HFF-Myc (cell line): ENCODE results near the gene IL36RN.

Experiments
- DNase-seq: peaks from one replicate; pipeline ENCODE4 v3.0.0-alpha.2; 2011; ENCODE audit warnings: low read depth; ENCODE audit errors: extremely low read depth
- H3K4me3 ChIP-seq: replicated peaks from 2 replicates; pipeline ENCODE4 v1.5.1; 2011; ENCODE audit warnings: low read depth, mild to moderate bottlenecking, control low read depth, low read length
- TF ChIP-seq, protein P1 (sequence below): IDR thresholded peaks from 2 replicates; pipeline ENCODE4 v1.5.1; 2012; ENCODE audit warnings: mild to moderate bottlenecking, low read depth, low read length, control low read depth; ENCODE audit errors: missing control alignments

IL36RN gene

GRCh38 chr2:113076954-113077669 is 18.1 kb downstream of the IL36RN start:
- no peak for DNase-seq
- TF ChIP-seq, protein P1, sequence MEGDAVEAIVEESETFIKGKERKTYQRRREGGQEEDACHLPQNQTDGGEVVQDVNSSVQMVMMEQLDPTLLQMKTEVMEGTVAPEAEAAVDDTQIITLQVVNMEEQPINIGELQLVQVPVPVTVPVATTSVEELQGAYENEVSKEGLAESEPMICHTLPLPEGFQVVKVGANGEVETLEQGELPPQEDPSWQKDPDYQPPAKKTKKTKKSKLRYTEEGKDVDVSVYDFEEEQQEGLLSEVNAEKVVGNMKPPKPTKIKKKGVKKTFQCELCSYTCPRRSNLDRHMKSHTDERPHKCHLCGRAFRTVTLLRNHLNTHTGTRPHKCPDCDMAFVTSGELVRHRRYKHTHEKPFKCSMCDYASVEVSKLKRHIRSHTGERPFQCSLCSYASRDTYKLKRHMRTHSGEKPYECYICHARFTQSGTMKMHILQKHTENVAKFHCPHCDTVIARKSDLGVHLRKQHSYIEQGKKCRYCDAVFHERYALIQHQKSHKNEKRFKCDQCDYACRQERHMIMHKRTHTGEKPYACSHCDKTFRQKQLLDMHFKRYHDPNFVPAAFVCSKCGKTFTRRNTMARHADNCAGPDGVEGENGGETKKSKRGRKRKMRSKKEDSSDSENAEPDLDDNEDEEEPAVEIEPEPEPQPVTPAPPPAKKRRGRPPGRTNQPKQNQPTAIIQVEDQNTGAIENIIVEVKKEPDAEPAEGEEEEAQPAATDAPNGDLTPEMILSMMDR, result no peak
- H3K4me3 ChIP-seq, result no peak overlapping the region

DNA sequence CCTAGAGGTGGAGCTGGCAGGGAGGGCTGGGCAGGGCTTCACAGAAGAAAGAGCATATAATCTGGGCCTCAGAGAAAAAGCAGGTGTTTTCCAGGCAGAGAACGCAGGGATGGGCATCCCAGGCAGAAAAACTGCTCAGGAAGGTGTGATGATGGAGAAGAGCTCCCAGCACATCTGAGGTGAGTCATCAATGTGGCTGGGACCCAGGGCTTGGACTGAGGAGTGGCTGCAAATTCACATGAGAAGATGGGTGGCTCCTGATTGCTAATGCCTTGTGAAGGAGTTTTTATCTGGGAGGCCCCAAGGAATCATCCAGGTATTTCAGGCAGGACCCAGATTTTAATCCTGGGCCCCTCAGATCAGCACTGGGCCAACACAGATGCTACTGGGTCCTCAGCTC is 18.9 kb downstream of the IL36RN start:
- DNase-seq, result no peak
- H3K4me3 ChIP-seq, result no peak overlapping the region
- TF ChIP-seq, protein P1, result no peak

DNA sequence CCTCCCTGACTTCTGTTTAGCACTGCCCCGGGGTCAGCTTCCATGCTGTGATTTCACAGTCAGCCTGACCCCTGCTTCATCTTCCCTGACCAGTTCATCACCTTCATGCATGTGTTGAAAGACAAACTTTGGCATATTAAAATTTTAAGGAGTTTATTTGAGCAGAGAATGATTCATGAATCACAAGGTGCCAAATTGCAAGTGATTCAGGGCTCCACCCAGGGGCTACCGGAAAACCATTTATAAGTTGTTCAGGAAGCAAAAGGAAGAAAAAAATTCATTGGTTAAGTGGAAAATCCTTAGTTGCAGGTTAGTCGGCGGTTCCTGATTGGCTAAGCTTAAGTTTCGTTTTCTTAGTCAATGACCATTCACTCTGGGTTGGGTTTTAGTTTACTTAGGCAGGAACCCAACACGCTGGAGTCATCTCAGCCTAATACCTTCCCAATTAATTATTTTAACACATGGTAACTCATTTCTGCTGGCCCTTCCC is 19.4 kb downstream of the IL36RN start:
- TF ChIP-seq, protein P1, result no peak
- no peak for DNase-seq
- H3K4me3 ChIP-seq, result no peak overlapping the region

DNA sequence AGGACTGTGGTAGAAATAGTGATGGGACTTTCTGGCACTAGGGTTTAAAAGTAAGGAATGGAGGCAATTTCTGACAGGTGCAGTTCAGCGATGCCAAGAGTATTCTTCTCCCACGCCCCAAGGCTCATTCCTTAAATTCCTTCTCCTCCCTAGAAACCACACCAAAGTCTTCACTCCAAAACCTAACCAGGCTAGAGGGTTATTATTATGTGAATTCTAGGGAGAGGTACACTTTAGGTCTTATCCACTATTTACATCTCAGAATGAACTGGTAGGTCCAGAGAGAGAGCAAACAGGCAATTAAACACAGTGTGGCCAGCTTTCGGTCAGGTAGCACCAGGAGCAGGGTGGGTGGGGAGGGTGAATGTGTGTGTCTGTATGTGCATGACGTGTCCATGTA is 20.1 kb downstream of the IL36RN start:
- H3K4me3 ChIP-seq, result no peak overlapping the region
- TF ChIP-seq, protein P1, result no peak
- no peak for DNase-seq

GRCh38 chr2:113080134-113080533 is 21.1 kb downstream of the IL36RN start:
- TF ChIP-seq, protein P1, result peak; percentile 81
- no peak for DNase-seq
- no peak overlapping the region for H3K4me3 ChIP-seq

DNA sequence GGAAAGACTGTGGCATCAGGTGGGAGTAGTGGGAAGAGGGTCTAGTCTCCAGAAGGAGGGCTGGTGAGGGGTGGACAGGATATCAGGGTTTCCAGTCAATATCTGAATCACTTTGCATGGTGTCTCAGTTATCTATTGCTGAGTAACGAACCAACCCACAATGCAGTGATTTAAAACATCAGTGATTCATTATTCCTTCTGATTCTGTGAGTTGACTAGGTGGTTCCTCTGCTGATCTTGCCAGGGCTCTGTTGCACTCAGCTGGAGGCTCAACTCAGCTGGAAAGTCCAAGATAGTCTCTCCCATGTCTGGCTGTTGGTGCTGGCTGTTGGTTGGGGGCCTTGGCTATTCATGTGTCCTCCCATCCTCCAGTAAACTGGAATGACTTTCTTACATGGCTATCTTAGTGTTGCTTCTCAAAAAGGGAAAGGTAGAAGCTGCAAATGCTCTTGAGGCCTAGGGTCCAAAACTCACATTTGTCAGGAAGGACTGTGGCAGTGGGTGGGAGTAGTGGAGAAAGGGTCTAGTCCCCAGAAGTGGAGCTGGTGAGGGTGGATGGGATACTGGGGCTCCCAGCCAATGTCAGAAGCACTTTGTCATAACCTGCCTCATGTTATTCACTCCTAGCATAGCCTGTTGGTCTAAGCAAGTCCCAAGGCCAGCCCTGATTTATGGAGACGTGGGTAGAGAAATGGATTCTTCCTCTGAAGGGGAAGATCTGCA is 22.7 kb downstream of the IL36RN start:
- TF ChIP-seq, protein P1, result no peak
- no peak for DNase-seq
- no peak overlapping the region for H3K4me3 ChIP-seq
